Measurements from ENCODE around the gene URB1.

URB1 gene

GRCh38 chr21:32330784-32331311 is 62.0 kb downstream of the URB1 start:
- Histone ChIP-seq H3K27ac (ENCODE audit: low read depth, low read length) (peak overlapping the region; percentile 82), H3K4me3 (ENCODE audit: low read depth, low read length) (no peak overlapping the region), H3K9ac (ENCODE audit: low read depth, low read length) (no peak overlapping the region), H3K4me1 (ENCODE audit: control insufficient read depth, insufficient read depth, low read length) (peaks cover 13% of the 10 kb centered on the region; the same call in 1 of the 2 replicates), H3K9me3 (ENCODE audit: control insufficient read depth, insufficient read depth, low read length) (no peaks in the 10 kb centered on the region), H3K36me3 (ENCODE audit: control insufficient read depth, insufficient read depth, low read length) (peaks cover 93% of the 10 kb centered on the region), H3K27me3 (ENCODE audit: control insufficient read depth, insufficient read depth, low read length) (no peaks in the 10 kb centered on the region)

- Histone ChIP-seq H3K27ac (ENCODE audit: low read depth, low read length) (no peak overlapping the region), H3K9ac (ENCODE audit: low read depth, low read length) (no peak overlapping the region), H3K27me3 (ENCODE audit: control insufficient read depth, insufficient read depth, low read length) (no peaks in the 10 kb centered on the region), H3K9me3 (ENCODE audit: control insufficient read depth, insufficient read depth, low read length) (no peaks in the 10 kb centered on the region), H3K36me3 (ENCODE audit: control insufficient read depth, insufficient read depth, low read length) (peaks cover 93% of the 10 kb centered on the region), H3K4me3 (ENCODE audit: low read depth, low read length) (no peak overlapping the region), H3K4me1 (ENCODE audit: control insufficient read depth, insufficient read depth, low read length) (peaks cover 7% of the 10 kb centered on the region; the same call in 1 of the 2 replicates)
These were observed 63.0 kb downstream of the URB1 start for GRCh38 chr21:32329776-32330175.

- H3K27ac ChIP-seq (ENCODE audit: low read depth, low read length): no peak overlapping the region
- H3K9me3 ChIP-seq (ENCODE audit: control insufficient read depth, insufficient read depth, low read length): no peaks in the 10 kb centered on the region
- H3K36me3 ChIP-seq (ENCODE audit: control insufficient read depth, insufficient read depth, low read length): peaks cover 93% of the 10 kb centered on the region
These were observed 63.5 kb downstream of the URB1 start for GRCh38 chr21:32329331-32329730.

GRCh38 chr21:32328595-32328994 is 64.2 kb downstream of the URB1 start:
- H3K27me3 ChIP-seq (ENCODE audit: control insufficient read depth, insufficient read depth, low read length): no peaks in the 10 kb centered on the region
- H3K27ac ChIP-seq (ENCODE audit: low read depth, low read length): no peak overlapping the region
- H3K9ac ChIP-seq (ENCODE audit: low read depth, low read length): no peak overlapping the region
- H3K36me3 ChIP-seq (ENCODE audit: control insufficient read depth, insufficient read depth, low read length): peaks cover 93% of the 10 kb centered on the region
- H3K4me1 ChIP-seq (ENCODE audit: control insufficient read depth, insufficient read depth, low read length): peaks cover 7% of the 10 kb centered on the region; the same call in 1 of the 2 replicates
- H3K9me3 ChIP-seq (ENCODE audit: control insufficient read depth, insufficient read depth, low read length): no peaks in the 10 kb centered on the region
- no peak overlapping the region for H3K4me3 ChIP-seq (ENCODE audit: low read depth, low read length)

More at GRCh38 chr21:32329331-32329730, 63.5 kb downstream of the URB1 start:
- peaks cover 7% of the 10 kb centered on the region; the same call in 1 of the 2 replicates for H3K4me1 ChIP-seq (ENCODE audit: control insufficient read depth, insufficient read depth, low read length)
- H3K4me3 ChIP-seq (ENCODE audit: low read depth, low read length): no peak overlapping the region
- no peaks in the 10 kb centered on the region for H3K27me3 ChIP-seq (ENCODE audit: control insufficient read depth, insufficient read depth, low read length)
- no peak overlapping the region for H3K9ac ChIP-seq (ENCODE audit: low read depth, low read length)

GRCh38 chr21:32325706-32326105 is 67.1 kb downstream of the URB1 start:
- Histone ChIP-seq H3K4me3 (ENCODE audit: low read depth, low read length) (no peak overlapping the region), H3K27ac (ENCODE audit: low read depth, low read length) (no peak overlapping the region), H3K9ac (ENCODE audit: low read depth, low read length) (no peak overlapping the region), H3K4me1 (ENCODE audit: control insufficient read depth, insufficient read depth, low read length) (peaks cover under 1% of the 10 kb centered on the region; the same call in 1 of the 2 replicates), H3K36me3 (ENCODE audit: control insufficient read depth, insufficient read depth, low read length) (peaks cover 98% of the 10 kb centered on the region), H3K27me3 (ENCODE audit: control insufficient read depth, insufficient read depth, low read length) (no peaks in the 10 kb centered on the region), H3K9me3 (ENCODE audit: control insufficient read depth, insufficient read depth, low read length) (no peaks in the 10 kb centered on the region)

GRCh38 chr21:32322676-32323075 is 70.1 kb downstream of the URB1 start:
- Histone ChIP-seq H3K36me3 (ENCODE audit: control insufficient read depth, insufficient read depth, low read length) (peaks cover 100% of the 10 kb centered on the region), H3K27ac (ENCODE audit: low read depth, low read length) (no peak overlapping the region), H3K9ac (ENCODE audit: low read depth, low read length) (no peak overlapping the region), H3K4me1 (ENCODE audit: control insufficient read depth, insufficient read depth, low read length) (no peaks in the 10 kb centered on the region), H3K4me3 (ENCODE audit: low read depth, low read length) (no peak overlapping the region), H3K9me3 (ENCODE audit: control insufficient read depth, insufficient read depth, low read length) (no peaks in the 10 kb centered on the region), H3K27me3 (ENCODE audit: control insufficient read depth, insufficient read depth, low read length) (no peaks in the 10 kb centered on the region)

- H3K4me3 ChIP-seq (ENCODE audit: low read depth, low read length): no peak overlapping the region
- no peak overlapping the region for H3K27ac ChIP-seq (ENCODE audit: low read depth, low read length)
- H3K36me3 ChIP-seq (ENCODE audit: control insufficient read depth, insufficient read depth, low read length): peaks cover 100% of the 10 kb centered on the region
- H3K9ac ChIP-seq (ENCODE audit: low read depth, low read length): no peak overlapping the region
- no peaks in the 10 kb centered on the region for H3K27me3 ChIP-seq (ENCODE audit: control insufficient read depth, insufficient read depth, low read length)
- no peaks in the 10 kb centered on the region for H3K9me3 ChIP-seq (ENCODE audit: control insufficient read depth, insufficient read depth, low read length)
- H3K4me1 ChIP-seq (ENCODE audit: control insufficient read depth, insufficient read depth, low read length): no peaks in the 10 kb centered on the region
These were observed 70.7 kb downstream of the URB1 start for GRCh38 chr21:32322103-32322502.

GRCh38 chr21:32321480-32321879 is 71.3 kb downstream of the URB1 start:
- Histone ChIP-seq H3K27me3 (ENCODE audit: control insufficient read depth, insufficient read depth, low read length) (no peaks in the 10 kb centered on the region), H3K4me3 (ENCODE audit: low read depth, low read length) (no peak overlapping the region), H3K27ac (ENCODE audit: low read depth, low read length) (no peak overlapping the region), H3K9me3 (ENCODE audit: control insufficient read depth, insufficient read depth, low read length) (no peaks in the 10 kb centered on the region), H3K36me3 (ENCODE audit: control insufficient read depth, insufficient read depth, low read length) (peaks cover 100% of the 10 kb centered on the region), H3K4me1 (ENCODE audit: control insufficient read depth, insufficient read depth, low read length) (no peaks in the 10 kb centered on the region), H3K9ac (ENCODE audit: low read depth, low read length) (no peak overlapping the region)

GRCh38 chr21:32320726-32321125 is 72.1 kb downstream of the URB1 start:
- peaks cover 100% of the 10 kb centered on the region for H3K36me3 ChIP-seq (ENCODE audit: control insufficient read depth, insufficient read depth, low read length)
- no peaks in the 10 kb centered on the region for H3K4me1 ChIP-seq (ENCODE audit: control insufficient read depth, insufficient read depth, low read length)
- H3K27me3 ChIP-seq (ENCODE audit: control insufficient read depth, insufficient read depth, low read length): no peaks in the 10 kb centered on the region
- H3K9me3 ChIP-seq (ENCODE audit: control insufficient read depth, insufficient read depth, low read length): no peaks in the 10 kb centered on the region
- no peak overlapping the region for H3K9ac ChIP-seq (ENCODE audit: low read depth, low read length)
- H3K4me3 ChIP-seq (ENCODE audit: low read depth, low read length): no peak overlapping the region
- H3K27ac ChIP-seq (ENCODE audit: low read depth, low read length): no peak overlapping the region

GRCh38 chr21:32320059-32320458 is 72.8 kb downstream of the URB1 start:
- no peak overlapping the region for H3K4me3 ChIP-seq (ENCODE audit: low read depth, low read length)
- H3K27ac ChIP-seq (ENCODE audit: low read depth, low read length): no peak overlapping the region
- H3K4me1 ChIP-seq (ENCODE audit: control insufficient read depth, insufficient read depth, low read length): no peaks in the 10 kb centered on the region
- H3K9me3 ChIP-seq (ENCODE audit: control insufficient read depth, insufficient read depth, low read length): no peaks in the 10 kb centered on the region
- H3K9ac ChIP-seq (ENCODE audit: low read depth, low read length): no peak overlapping the region
- peaks cover 99% of the 10 kb centered on the region for H3K36me3 ChIP-seq (ENCODE audit: control insufficient read depth, insufficient read depth, low read length)
- H3K27me3 ChIP-seq (ENCODE audit: control insufficient read depth, insufficient read depth, low read length): no peaks in the 10 kb centered on the region

- H3K4me1 ChIP-seq (ENCODE audit: control insufficient read depth, insufficient read depth, low read length): no peaks in the 10 kb centered on the region
- H3K9ac ChIP-seq (ENCODE audit: low read depth, low read length): no peak overlapping the region
- H3K27ac ChIP-seq (ENCODE audit: low read depth, low read length): no peak overlapping the region
- H3K36me3 ChIP-seq (ENCODE audit: control insufficient read depth, insufficient read depth, low read length): peaks cover 99% of the 10 kb centered on the region
- no peak overlapping the region for H3K4me3 ChIP-seq (ENCODE audit: low read depth, low read length)
- H3K9me3 ChIP-seq (ENCODE audit: control insufficient read depth, insufficient read depth, low read length): no peaks in the 10 kb centered on the region
- no peaks in the 10 kb centered on the region for H3K27me3 ChIP-seq (ENCODE audit: control insufficient read depth, insufficient read depth, low read length)
These were observed 73.8 kb downstream of the URB1 start for GRCh38 chr21:32319012-32319411.

Measured in HUES48 (cell line).